Naive B cell (primary cell): ENCODE measurements around the gene CDKN2AIP. TPM values are rescaled to one million over a fixed set of nuclear protein-coding genes. Genes with fewer than 3 reads are reported as not detected.

ENCODE experiments used
- polyA plus RNA-seq, 6 donors: library from polyadenylated mRNA; unstranded; fragments of 300-500 nt; fragmentation: Illumina TruSeq; gene quantifications; one replicate each; pipeline ENCODE4 v1.2.3, GENCODE V29; 2021; ENCODE audit warnings: low read depth in 6 of 6

Gene CDKN2AIP
- polyA plus RNA-seq, 6 donors from 2014 or later = 16.1 to 47.1 (median 25.5) TPM

Other genes starting within 250 kb of the CDKN2AIP start
- not detected for gene CLDN22, start 124.4 kb upstream of the CDKN2AIP start, polyA plus RNA-seq
- gene CLDN24, start 122.2 kb upstream of the CDKN2AIP start, polyA plus RNA-seq = not detected
- 10 to 100 TPM in 4 of 6 donors, 1 to 10 TPM in 2; 9.2 to 22.1 (median 11.9) TPM for gene ING2, start 60.4 kb downstream of the CDKN2AIP start, polyA plus RNA-seq
- gene RWDD4, start 214.5 kb downstream of the CDKN2AIP start, polyA plus RNA-seq = 10 to 100 TPM; 16.9 to 29.5 (median 19.6) TPM
- 10 to 100 TPM; 12.1 to 26.1 (median 17.2) TPM for gene TRAPPC11, start 214.7 kb downstream of the CDKN2AIP start, polyA plus RNA-seq